ENCODE data around the gene RHOT1. TPM values are rescaled to one million over a fixed set of nuclear protein-coding genes. Genes with fewer than 3 reads are reported as not detected.
"Not testable (repeated sequence)": the region's sequence is repeated elsewhere in the genome, so short reads cannot be mapped to it uniquely, and the experiment has no call there.

RHOT1 gene
- total RNA-seq, 1 experiment from 2014 or later, result 112 TPM

DNA sequence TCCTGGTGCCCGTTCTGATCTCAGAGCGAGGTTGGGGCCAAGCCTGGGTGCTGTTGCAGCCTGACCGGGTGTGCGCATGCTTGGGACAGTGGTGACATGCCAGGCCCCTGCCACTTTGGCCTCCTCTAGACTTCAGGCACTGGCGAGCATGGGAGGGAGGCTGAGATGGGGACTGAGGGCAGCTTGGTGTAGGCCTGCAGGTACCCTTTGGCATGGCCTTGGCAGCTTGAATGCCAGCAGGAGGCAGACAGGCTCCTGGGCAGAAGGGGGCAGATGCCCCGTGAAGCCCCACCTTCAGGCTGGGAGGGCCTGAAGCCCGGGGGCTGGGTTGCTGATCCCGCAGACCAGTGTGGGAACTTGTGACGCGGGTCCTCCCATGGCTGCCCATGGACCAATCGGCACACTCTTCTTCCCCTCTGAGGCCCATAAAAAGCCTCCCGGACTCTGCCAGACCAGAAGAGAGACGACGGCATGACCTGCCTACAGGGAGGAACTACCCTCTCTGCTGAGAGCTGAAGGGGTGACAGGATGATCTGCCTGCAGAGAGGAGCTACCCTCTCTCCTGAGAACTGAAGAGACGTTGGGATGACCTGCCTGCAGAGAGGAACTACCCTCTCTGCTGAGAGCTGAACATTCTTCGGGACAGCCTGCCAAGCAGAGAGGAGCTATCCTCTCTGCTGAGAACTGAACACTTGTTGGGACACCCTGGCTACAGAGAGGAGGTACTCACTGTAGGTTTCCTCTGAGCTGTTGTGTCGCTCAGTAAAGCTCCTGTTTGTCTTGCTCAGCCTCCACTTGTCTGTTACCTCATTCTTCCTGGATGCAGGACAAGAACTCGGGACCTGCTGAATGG, 17.5 kb downstream of the RHOT1 start:
- DNase-seq (ENCODE audit: low spot score), result no peak

DNA sequence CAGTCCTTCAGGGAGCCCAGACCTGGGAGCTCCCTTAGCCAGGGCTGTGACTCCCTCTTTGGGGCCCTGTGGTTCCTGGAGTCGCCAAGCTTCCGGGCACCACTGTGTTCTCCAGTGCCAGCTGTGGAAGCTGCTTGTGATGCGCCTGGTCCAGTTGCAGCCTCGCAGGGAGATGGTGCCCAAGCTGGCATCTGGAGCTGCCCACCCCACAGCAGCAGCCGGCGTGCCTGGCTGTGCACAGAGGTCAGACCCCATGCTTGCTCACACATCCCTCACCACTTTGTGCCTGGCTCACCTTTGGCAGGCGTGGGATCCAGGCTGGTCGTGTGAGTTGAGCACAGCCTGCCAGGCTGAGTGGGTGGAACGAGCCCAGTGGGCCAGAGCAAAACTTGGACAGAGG, 18.2 kb downstream of the RHOT1 start:
- DNase-seq (ENCODE audit: low spot score), result no peak

DNA sequence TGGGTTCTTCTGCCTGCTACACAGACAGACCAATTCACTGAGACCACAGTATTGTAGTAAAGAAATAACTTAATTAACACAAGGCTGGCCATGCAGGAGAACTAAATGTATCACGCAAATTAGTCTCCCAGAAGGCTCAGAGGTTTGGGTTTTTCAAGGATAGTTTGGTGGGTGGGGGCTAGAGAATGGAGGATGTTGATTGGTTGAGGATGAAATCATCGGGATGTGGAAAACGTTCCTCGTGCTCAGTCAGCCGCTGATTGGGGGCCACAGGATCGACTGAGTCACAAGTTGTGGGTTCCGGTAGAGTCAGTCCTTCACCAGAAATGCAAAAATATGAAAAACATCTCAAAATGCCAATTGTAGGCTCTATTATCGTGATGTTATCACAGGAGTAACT, 18.7 kb downstream of the RHOT1 start:
- no peak for DNase-seq (ENCODE audit: low spot score)

DNA sequence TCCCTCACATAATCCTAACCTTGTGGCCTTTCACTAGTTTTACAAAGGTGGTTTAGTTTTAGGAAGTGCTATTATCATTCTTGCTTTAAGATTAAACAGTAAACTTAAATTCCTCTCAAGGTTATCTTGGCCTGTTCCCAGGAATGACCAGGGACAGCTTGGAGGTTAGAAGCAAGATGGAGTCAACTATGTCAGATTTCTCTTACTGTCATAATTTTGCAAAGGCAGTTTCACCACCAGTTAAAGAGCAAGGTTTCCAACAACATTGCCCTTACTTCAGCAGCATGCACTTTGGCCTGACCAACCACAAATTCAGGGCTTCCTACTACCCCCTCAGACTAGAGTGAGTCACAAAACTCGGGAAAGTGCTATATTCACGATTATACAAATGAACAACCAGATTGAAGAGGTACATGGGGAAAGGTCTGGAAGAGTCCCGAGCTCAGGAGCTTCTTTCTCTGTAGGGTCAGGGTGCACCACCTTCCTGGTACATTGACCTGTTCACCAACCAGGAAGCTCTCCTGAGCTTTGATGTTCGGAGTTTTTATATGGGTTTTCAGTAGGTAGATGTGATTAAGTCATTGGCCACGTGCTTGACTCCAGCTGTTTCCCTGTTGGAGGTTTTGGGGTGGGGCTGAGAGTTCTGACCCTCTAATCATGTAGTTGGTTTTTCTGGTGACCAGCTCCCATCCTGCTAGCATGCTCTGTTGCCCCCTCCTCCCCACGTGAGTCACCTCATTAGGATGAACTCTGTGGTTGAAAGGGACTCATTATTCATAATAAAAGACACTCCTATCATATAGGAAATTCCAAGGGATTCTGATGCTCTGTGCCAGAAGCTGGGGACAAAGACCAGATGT, 19.4 kb downstream of the RHOT1 start:
- peak; percentile 100 for DNase-seq (ENCODE audit: low spot score)

DNA sequence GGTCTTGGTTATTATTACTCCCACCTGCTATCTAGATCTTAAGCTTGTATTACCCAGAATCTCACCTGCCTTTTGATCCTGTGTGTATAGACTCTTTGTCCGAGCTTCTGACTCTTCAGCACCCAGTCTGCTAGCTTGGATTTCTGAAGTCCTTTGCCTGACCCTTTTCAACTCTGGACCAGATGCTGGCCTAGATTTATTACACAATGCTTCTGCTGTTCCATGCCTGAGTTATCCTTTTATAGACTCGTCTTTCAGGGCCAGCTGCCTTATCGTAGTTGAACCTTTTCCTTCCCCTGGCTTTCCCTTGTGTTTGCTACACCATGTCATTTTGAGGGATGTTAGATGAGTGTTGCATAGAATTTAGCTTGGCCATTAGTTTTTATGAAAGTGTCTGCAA, 32.6 kb downstream of the RHOT1 start:
- no peak for DNase-seq (ENCODE audit: low spot score)

DNA sequence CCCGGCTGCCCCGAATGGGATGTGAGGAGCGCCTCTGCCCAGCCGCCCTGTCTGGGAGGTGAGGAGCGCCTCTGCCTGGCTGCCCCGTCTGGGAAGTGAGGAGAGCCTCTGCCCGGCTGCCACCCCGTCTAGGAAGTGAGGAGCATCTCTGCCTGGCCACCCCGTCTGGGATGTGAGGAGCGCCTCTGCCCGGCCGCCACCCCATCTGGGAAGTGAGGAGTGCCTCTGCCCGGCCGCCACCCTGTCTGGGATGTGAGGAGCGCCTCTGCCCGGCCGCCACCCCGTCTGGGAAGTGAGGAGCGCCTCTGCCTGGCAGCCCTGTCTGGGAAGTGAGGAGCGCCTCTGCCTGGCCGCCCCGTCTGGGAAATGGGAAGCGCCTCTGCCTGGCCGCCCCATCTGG, 36.4 kb downstream of the RHOT1 start:
- not testable (repeated sequence) for DNase-seq (ENCODE audit: low spot score)

DNA sequence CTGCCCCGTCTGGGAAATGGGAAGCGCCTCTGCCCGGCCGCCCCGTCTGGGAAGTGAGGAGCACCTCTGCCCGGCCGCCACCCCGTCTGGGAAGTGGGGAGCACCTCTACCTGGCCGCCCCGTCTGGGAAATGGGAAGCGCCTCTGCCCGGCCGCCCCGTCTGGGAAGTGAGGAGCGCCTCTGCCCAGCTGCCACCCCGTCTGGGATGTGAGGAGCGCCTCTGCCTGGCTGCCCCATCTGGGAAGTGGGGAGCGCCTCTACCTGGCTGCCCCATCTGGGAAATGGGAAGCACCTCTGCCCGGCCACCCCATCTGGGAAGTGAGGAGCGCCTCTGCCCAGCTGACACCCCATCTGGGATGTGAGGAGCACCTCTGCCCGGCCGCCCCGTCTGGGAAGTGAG, 36.8 kb downstream of the RHOT1 start:
- DNase-seq (ENCODE audit: low spot score), result not testable (repeated sequence)

DNA sequence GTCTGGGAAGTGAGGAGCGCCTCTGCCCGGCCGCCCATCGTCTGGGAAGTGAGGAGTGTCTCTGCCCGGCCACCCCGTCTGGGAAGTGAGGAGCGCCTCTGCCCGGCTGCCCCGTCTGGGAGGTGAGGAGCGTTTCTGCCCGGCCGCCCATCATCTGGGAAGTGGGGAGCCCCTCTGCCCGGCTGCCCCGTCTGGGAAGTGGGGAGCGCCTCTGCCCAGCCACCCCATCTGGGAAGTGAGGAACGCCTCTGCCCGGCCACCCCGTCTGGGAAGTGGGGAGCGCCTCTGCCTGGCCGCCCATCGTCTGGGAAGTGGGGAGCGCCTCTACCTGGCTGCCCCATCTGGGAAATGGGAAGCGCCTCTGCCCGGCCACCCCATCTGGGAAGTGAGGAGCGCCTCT, 37.2 kb downstream of the RHOT1 start:
- not testable (repeated sequence) for DNase-seq (ENCODE audit: low spot score)

DNA sequence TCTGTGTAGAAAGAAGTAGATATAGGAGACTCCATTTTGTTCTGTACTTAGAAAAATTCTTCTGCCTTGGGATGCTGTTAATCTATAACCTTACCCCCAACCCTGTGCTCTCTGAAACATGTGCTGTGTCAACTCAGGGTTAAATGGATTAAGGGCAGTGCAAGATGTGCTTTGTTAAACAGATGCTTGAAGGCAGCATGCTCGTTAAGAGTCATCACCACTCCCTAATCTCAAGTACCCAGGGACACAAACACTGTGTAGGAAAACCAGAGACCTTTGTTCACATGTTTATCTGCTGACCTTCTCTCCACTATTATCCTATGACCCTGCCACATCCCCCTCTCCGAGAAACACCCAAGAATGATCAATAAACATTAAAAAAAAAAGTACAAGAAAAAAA, 38.0 kb downstream of the RHOT1 start:
- DNase-seq (ENCODE audit: low spot score), result not testable (repeated sequence)

DNA sequence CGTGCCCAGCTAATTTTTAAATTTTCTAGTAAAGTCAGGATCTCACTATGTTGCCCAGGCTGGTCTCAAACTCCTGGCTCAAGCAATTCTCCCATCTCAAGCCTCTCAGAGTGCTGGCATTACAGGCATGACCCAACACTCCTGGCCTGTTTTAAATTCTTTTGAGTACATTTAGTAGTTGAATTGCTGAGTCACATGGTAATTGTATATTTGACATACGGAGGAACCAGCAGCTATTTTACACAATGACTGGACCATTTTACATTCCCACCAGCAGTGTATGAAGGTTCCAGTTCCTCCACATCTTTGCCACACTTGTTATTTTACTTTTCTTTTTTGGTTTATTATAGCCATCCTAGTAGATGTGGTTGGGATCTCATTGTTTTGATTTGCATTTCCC, 43.6 kb downstream of the RHOT1 start:
- DNase-seq (ENCODE audit: low spot score), result no peak

DNA sequence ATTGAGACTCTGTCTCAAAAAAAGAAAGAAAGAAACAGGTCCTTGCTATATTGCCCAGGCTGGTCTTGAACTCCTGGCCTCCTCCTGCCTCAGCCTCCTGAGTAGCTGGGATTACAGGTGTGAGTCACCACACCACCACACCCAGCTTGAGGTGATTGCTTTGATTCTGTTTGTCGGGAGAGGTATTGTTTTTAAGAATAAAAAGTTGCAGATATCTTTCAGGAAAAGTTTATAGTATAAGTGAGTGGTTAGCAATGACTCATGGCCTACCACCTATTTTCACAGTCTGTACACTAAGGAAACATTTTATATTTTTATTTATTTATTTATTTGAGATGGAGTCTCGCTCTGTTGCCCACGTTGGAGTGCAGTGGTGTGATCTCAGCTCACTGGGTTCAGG, 45.0 kb downstream of the RHOT1 start:
- DNase-seq (ENCODE audit: low spot score), result peak; percentile 45

DNA sequence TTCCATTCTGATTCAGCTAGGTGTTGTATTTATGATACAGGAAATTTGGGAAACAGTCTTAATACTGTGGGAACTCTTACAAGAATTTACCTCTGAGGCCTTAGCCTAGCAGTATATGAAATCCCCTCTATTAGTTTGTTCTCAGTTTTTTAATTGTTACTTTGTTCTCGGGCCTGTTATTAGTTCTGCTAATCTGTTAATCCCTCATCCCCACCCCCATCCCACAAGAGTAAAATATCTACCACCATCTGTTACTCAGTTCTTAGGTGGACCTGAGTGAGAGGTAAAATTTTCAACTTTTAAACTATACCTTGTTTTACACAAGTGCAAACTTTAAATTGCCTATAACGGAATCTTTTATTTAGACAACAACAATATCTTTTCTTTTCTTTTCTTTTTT, 47.0 kb downstream of the RHOT1 start:
- no peak for DNase-seq (ENCODE audit: low spot score)

DNA sequence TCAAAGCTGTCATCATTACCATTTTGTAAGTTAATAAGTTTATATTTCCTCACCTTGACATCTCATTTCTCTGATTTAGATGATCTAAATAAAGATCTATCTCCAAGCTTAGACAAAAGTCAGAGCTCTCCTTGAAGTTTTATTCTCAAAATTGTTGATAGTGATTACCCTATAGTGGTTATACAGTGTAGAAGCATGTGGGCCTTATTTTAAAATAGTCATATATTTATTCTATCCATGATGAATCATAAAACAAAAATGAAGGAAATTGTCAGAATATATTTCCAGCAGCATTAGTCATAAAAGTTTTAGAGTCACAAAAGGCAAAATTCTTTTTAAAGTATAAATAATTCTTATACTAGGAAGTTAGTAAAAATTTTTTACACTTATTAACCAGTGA, 49.0 kb downstream of the RHOT1 start:
- DNase-seq (ENCODE audit: low spot score), result peak; percentile 47

DNA sequence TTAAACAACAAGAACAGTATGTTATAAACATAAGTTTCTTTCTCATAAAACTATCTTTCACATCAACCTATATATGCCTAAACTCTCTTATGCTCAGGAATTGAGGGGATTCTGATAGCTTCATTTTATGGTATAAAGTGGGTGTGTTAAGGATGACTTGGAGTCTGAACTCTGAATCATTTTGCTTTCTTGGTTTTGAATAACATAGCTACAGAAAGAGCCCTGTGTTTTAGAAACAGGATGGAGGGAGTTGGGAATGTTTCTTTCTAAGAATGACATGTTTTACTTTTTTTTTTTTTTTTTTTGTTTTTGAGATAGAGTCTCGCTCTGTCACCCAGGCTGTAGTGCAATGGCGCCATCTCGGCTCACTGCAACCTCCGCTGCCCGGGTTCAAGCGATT, 50.1 kb downstream of the RHOT1 start:
- peak; percentile 48 for DNase-seq (ENCODE audit: low spot score)

DNA sequence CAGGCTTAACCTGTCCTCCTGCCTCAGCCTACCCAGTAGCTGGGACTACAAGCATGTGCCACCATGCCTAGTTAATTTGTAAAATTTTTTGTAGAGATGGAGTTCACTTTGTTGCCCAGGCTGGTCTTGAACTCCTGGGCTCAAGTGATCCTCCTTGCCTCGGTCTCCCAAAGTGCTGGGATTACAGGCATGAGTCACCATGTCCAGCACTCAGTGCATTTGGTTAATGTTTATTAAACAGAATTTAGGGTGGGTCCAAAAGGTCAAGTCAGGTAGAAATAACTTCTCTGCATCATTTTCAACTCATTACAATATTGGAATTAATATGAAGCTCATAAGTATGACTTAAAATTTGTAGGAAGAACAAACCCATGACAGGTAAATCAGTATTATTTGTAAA, 55.7 kb downstream of the RHOT1 start:
- no peak for DNase-seq (ENCODE audit: low spot score)

DNA sequence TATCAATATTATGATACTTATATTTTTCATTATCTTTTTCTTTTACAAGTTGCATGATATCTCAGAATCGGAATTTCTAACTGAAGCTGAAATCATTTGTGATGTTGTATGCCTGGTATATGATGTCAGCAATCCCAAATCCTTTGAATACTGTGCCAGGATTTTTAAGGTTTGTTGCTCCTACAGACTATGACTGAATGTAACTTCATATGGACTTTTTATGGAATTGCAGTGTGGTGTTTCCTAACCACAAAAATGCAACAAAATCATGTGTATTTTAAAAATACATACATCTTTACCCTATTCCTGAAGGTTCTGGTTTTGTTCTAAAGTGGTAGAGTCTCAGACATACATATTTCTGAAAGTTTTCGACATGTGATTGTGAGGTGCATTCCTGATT, 64.6 kb downstream of the RHOT1 start:
- no peak for DNase-seq (ENCODE audit: low spot score)

DNA sequence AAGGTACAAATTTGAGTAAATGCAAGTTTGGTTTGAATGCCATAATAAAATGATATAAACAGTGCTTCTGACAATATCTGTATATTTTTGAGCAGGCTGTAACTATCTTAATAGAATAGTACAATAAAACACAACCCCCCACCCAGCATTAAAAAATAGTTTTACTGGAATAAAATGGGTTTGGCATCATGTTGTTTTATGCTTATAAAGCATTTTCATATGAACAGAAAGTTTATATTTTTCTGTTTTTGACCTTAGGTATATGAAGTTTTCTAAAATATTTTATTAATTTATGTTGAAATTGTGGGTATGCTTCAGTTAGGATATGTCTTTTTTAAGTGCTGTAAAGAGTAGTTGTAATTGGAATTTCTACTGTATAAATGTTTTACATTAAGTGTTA, 66.1 kb downstream of the RHOT1 start:
- DNase-seq (ENCODE audit: low spot score), result no peak

DNA sequence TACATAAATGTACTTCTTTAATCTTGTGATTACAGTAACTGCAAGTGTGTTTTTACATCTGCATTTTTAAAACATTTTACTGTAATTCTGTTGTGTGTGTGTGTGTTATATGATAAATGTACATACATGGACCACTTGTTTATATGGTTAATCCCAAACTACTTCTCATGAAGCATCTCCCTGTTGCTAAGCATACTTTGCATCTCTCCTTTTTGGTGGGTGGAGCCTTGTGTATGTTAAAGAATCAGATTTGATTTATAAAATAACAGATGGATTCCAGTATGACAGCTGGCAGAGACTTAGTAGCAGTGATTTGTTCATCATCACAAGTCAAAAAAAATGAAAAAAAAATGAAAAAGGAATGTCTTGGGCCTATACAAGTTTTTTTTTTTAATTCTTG, 67.3 kb downstream of the RHOT1 start:
- no peak for DNase-seq (ENCODE audit: low spot score)

DNA sequence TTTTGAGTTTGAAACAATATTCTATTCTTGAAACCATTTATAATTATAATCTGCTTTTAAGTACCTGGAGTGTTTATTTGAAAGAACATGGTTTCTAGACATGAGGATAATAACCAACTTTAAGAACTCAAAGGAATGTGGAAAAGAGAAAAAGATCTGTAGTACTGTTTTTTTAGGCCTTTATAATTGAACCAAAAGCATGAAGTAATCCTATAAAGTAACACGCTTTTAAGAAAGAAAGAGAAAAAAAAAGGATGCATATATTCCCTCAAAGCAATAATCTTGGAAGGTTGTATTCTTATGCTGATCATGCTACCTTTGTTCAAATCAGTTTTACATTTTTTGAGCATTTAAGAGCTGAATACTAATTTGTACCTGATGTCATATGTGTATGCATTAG, 69.4 kb downstream of the RHOT1 start:
- DNase-seq (ENCODE audit: low spot score), result no peak

DNA sequence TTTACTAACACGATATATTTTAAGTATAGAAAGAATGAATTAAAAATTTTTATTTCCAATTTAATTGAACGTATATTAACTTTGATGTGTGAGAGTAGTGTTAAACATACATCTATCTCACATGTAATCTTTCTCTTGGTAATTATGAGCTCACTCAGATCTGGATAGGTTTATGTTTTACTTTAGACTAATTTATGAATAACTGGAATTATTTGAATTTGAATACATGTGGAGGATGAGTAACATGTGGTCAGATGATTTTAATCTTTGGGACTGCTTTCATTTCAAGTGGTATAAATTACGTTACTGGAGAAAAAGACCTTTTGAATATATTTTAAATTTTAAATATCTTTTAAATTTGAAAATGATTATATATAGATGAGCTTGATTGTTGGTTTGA, 73.4 kb downstream of the RHOT1 start:
- DNase-seq (ENCODE audit: low spot score), result no peak

DNA sequence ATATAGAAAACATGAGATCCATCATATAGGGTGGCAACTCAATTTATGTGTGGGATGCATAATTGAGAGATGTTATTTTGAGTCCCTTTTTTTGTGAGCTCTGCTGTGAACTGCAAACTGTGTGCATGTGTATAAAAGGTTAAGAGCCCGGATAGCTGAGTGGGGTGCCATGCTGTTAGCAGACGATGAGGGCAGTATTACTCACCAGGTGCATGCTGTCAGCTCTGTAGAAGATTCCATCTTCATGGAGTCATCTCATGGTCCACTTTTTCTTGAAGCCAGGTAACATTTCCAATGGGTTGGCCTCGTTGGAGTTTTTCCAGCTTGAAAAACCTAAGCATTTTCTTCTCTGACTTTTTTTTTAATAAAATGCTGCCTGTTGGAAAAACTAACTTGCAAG, 80.3 kb downstream of the RHOT1 start:
- peak; percentile 56 for DNase-seq (ENCODE audit: low spot score)

DNA sequence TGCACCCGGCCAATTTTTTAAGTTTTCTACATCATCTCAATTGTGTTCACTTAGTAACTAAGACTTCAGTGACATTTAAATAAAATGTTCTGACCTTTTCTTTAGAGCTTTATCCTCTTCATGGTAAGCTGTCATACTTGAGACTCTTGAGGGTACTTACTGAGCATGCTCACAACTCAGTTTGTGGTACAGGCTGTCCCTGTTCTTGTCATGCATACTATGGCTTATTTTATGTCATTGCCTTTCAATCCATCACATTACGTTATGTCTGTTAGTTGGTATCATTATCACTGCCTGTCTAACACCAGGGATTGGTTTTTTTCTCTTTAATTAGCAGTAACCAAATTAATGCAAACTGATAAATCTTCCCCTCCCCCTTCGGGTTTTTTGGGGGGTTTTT, 81.4 kb downstream of the RHOT1 start:
- DNase-seq (ENCODE audit: low spot score), result no peak

DNA sequence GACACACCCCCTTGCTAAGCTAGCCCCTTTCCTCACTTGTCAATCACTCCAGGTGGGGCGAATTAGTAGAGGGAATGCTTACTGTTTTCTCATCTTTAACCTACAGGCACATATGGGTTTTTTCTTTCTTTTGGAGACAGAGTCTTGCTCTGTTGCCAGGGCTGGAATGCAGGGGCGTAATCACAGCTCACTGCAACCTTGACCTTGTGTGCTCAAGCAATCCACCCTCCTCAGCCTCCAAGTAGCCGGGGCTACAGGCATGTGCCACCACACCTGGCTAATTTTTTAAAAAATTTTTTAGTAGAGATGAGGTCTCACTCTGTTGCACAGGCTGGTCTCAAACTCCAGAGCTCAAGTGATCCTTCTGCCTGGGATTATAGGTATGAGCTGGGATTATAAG, 84.6 kb downstream of the RHOT1 start:
- no peak for DNase-seq (ENCODE audit: low spot score)

Data from A172 (cell line).